Neural cell (in vitro differentiated cells): ENCODE measurements around the gene EMILIN3. TPM values are rescaled to one million over a fixed set of nuclear protein-coding genes. Genes with fewer than 3 reads are reported as not detected.

Source experiments
- H2AFZ ChIP-seq: fragments of 200-600, 300-800 bp; sonication (generic), shearing (Covaris generic); 2 replicates; pipeline ENCODE4 v1.6.0; 2014; ENCODE audit warnings: low read depth, mild to moderate bottlenecking, antibody characterized with exemption, low read length, moderate library complexity
- H3F3A ChIP-seq: fragments of 200-600 bp; shearing (Covaris generic); 2 replicates; pipeline ENCODE4 v1.6.1; 2016; ENCODE audit warnings: mild to moderate bottlenecking, moderate library complexity, mixed read lengths, antibody characterized with exemption, low read length; ENCODE audit not compliant: insufficient read depth, poor library complexity, severe bottlenecking
- H3K27ac ChIP-seq: fragments of 200-600, 300-800 bp; sonication (generic), shearing (Covaris generic); 2 replicates; pipeline ENCODE4 v1.5.1; 2014; ENCODE audit warnings: mild to moderate bottlenecking, low read length, moderate library complexity
- H3K27me3 ChIP-seq: fragments of 300-800, 200-600 bp; sonication (generic), shearing (Covaris generic); 2 replicates; pipeline ENCODE4 v1.6.0; 2014; ENCODE audit warnings: mild to moderate bottlenecking, low read depth, low read length, moderate library complexity; ENCODE audit not compliant: insufficient read depth
- H3K36me3 ChIP-seq: fragments of 300-800, 200-600 bp; sonication (generic), shearing (Covaris generic); 2 replicates; pipeline ENCODE4 v1.5.1; 2014; ENCODE audit warnings: mild to moderate bottlenecking, antibody characterized with exemption, low read length, moderate library complexity; ENCODE audit not compliant: insufficient read depth
- H3K4me2 ChIP-seq: fragments of 300-800, 200-600 bp; sonication (generic), shearing (Covaris generic); 2 replicates; pipeline ENCODE4 v1.6.0; 2014; ENCODE audit warnings: mild to moderate bottlenecking, low read length
- H3K4me3 ChIP-seq: fragments of 300-800, 200-600 bp; sonication (generic), shearing (Covaris generic); 2 replicates; pipeline ENCODE4 v1.5.1; 2014; ENCODE audit warnings: mild to moderate bottlenecking, low read length, moderate library complexity
- H3K79me2 ChIP-seq: fragments of 200-600 bp; shearing (Covaris generic); replicated peaks from 2 replicates; pipeline ENCODE4 v1.6.0; 2014; ENCODE audit warnings: mild to moderate bottlenecking, low read length, moderate library complexity; ENCODE audit not compliant: insufficient read depth
- H3K9ac ChIP-seq: fragments of 300-800, 200-600 bp; sonication (generic), shearing (Covaris generic); 2 replicates; pipeline ENCODE4 v1.6.1; 2016; ENCODE audit warnings: mild to moderate bottlenecking, low read length, mixed read lengths
- H3K9me2 ChIP-seq: fragments of 200-600 bp; shearing (Covaris generic); 2 replicates; pipeline ENCODE4 v1.6.1; 2016; ENCODE audit warnings: mild to moderate bottlenecking, low read length, mixed read lengths; ENCODE audit not compliant: insufficient read depth
- H3K9me3 ChIP-seq: fragments of 200-600, 300-800 bp; sonication (generic), shearing (Covaris generic); 2 replicates; pipeline ENCODE4 v1.6.1; 2016; ENCODE audit warnings: mild to moderate bottlenecking, mixed run types, low read length, moderate library complexity, mixed read lengths
- H4K20me1 ChIP-seq: fragments of 200-600 bp; shearing (Covaris generic); 2 replicates; pipeline ENCODE4 v1.6.1; 2016; ENCODE audit warnings: mild to moderate bottlenecking, mixed run types; ENCODE audit not compliant: insufficient read depth
- EP300 ChIP-seq: fragments of 450-650 bp; conservative IDR thresholded peaks from 2 replicates; pipeline ENCODE4 v1.6.1; 2014; ENCODE audit warnings: antibody characterized with exemption, mild to moderate bottlenecking, moderate library complexity; ENCODE audit not compliant: poor library complexity, severe bottlenecking
- EZH2 ChIP-seq: fragments of 200-600, 300-800 bp; shearing (Covaris generic), sonication (generic); IDR thresholded peaks from 2 replicates; pipeline ENCODE4 v1.6.1; 2014; ENCODE audit warnings: antibody characterized with exemption, low read length, borderline replicate concordance, mild to moderate bottlenecking; ENCODE audit not compliant: insufficient read depth, poor library complexity, severe bottlenecking
- MXI1 ChIP-seq: fragments of 450-650 bp; conservative IDR thresholded peaks from 2 replicates; pipeline ENCODE4 v1.6.1; 2014; ENCODE audit warnings: antibody characterized with exemption, mild to moderate bottlenecking; ENCODE audit not compliant: poor library complexity, severe bottlenecking
- POLR2AphosphoS5 ChIP-seq: IDR thresholded peaks from 2 replicates; pipeline ENCODE4 v1.6.1; 2012
- RAD21 ChIP-seq: fragments of 450-650 bp; conservative IDR thresholded peaks from 2 replicates; pipeline ENCODE4 v1.6.1; 2014; ENCODE audit warnings: antibody characterized with exemption, mild to moderate bottlenecking, moderate library complexity
- REST ChIP-seq: IDR thresholded peaks from 2 replicates; pipeline ENCODE4 v1.6.1; 2012; ENCODE audit warnings: borderline replicate concordance
- SMC3 ChIP-seq: fragments of 450-650 bp; conservative IDR thresholded peaks from 2 replicates; pipeline ENCODE4 v1.6.1; 2014; ENCODE audit warnings: antibody characterized with exemption, mild to moderate bottlenecking, moderate library complexity; ENCODE audit not compliant: poor library complexity
- TAF1 ChIP-seq: IDR thresholded peaks from 2 replicates; pipeline ENCODE4 v1.6.1; 2012; ENCODE audit warnings: low read depth
- polyA plus RNA-seq: library from polyadenylated mRNA; depleted of rRNA; stranded (reverse); fragments of >200 nt; gene quantifications from 2 replicates; pipeline ENCODE4 v1.2.3, GENCODE V29; 2014
- TF ChIP-seq, protein P1 (sequence below): fragments of 450-650 bp; IDR thresholded peaks from 2 replicates; pipeline ENCODE4 v1.5.1; 2014; ENCODE audit warnings: antibody characterized with exemption, mild to moderate bottlenecking, moderate library complexity; ENCODE audit not compliant: poor library complexity, severe bottlenecking

Gene EMILIN3
- polyA plus RNA-seq, 1 donor from 2014 or later: 0.30 TPM

DNA sequence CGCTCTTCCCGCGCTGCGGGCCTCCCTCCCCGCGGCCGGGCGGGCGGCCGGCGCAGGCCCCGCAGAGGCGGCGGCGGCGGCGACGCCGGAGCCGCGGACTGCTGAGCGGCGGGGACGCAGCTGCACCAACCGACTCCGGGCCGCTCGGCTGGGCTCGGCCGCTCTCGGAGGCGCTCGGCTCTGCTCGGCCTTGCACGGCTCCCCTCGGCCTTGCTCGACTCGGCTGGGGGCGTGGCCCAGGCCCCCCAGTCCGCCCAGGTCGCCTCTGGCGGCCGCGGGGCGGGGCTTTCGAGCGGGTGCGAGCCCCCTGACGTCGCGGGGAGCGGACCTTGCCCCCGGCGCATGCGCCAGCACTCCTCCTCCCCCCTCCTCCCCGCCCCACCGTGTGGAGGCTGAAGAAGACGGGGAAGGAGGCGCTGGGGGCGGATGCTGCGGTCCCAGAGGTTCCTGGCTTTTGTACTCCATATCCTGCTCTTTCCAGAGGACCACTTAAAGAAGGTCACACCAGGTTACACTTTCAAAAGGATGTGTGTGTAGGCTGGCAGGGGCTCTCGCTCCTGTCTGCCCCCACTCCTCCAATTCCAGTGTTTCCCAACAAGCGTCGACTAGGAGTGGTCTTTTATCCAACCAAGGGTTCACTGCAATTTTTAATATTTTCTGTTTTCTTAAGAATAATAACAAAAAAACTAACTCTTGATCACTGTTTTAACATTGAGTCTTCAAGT is 48.9 kb downstream of the EMILIN3 start, which contains the start of gene ZHX3:
Gene ZHX3 (minus strand): TSS at position 186 of the 725 bp plus-strand sequence. CDS start 112,815 bp downstream, outside the sequence.
- Histone ChIP-seq H3K9me2 (no peaks in the 10 kb centered on the region), H2AFZ (peak within 1 kb of the TSS; percentile 94), H3F3A (no peaks in the 10 kb centered on the region), H3K27me3 (no peaks in the 10 kb centered on the region), H3K4me2 (peak within 1 kb of the TSS; percentile 69), H4K20me1 (no peaks in the 10 kb centered on the region), H3K9me3 (no peaks in the 10 kb centered on the region), H3K4me3 (peak within 1 kb of the TSS; percentile 91), H3K36me3 (no peaks in the 10 kb centered on the region), H3K79me2 (peaks cover 15% of the 10 kb centered on the region), H3K9ac (peak within 1 kb of the TSS; percentile 79), H3K27ac (peak within 1 kb of the TSS; percentile 80)
- TF ChIP-seq TAF1 (no peak), EZH2 (no peak), RAD21 (peak; percentile 34), MXI1 (no peak), SMC3 (peak; percentile 25), POLR2AphosphoS5 (peak; percentile 84), REST (peak; percentile 70), EP300 (peak; percentile 22)
- TF ChIP-seq, protein P1, sequence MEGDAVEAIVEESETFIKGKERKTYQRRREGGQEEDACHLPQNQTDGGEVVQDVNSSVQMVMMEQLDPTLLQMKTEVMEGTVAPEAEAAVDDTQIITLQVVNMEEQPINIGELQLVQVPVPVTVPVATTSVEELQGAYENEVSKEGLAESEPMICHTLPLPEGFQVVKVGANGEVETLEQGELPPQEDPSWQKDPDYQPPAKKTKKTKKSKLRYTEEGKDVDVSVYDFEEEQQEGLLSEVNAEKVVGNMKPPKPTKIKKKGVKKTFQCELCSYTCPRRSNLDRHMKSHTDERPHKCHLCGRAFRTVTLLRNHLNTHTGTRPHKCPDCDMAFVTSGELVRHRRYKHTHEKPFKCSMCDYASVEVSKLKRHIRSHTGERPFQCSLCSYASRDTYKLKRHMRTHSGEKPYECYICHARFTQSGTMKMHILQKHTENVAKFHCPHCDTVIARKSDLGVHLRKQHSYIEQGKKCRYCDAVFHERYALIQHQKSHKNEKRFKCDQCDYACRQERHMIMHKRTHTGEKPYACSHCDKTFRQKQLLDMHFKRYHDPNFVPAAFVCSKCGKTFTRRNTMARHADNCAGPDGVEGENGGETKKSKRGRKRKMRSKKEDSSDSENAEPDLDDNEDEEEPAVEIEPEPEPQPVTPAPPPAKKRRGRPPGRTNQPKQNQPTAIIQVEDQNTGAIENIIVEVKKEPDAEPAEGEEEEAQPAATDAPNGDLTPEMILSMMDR: peak; percentile 14

DNA sequence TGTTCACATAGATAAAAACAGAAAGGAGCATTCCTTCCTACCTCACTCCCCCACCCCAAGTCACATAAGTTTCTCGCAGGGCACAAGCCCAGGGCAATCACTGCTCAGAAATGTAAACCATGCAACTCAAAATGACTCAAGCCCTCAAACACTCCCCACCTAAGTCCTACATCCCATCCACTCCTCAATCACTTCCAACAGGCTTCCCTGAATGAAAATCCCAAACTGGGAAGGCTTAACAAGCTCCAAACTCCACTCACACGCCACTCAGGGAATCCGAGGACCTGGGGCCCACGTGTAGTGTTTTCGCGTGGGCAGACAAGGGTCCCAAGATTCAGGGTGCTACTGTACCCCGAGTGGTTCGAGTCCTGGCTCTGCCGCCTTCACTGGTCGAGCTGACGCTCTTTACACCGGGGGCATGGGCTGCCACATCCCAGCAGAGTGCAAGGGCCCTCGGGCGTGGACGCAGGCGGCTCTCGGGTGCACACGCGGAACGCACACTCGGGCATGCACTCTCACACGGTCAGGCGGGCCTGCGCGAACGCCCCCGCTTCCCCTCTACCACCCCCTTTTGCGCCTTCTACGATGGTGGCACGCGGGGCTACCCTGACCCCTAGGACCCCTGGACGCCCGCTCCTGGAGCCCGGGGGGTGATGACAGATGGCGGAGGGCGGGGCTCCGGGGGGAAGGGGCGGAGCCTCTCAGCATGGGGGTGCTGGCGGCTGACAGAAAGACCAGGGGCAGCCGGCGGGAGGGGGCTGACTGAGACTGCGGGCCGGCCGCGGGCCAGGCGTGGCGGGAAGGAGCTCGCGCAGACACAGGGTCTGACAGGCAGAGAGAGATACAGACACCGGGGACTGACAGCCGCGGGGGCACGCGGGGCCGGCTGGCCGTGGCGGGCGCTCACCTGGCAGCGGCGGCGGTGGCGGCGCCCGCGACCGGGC is 49.7 kb downstream of the EMILIN3 start:
- no peaks in the 10 kb centered on the region for H3K27me3 ChIP-seq
- peak overlapping the region; percentile 91 for H3K4me3 ChIP-seq
- peak overlapping the region; percentile 79 for H3K9ac ChIP-seq
- peak overlapping the region; percentile 54 for H2AFZ ChIP-seq
- H3K9me2 ChIP-seq: no peaks in the 10 kb centered on the region
- no peaks in the 10 kb centered on the region for H4K20me1 ChIP-seq
- no peaks in the 10 kb centered on the region for H3F3A ChIP-seq
- TF ChIP-seq EZH2: no peak
- peak; percentile 94 for TF ChIP-seq MXI1
- peak overlapping the region; percentile 66 for H3K4me2 ChIP-seq
- peaks cover 15% of the 10 kb centered on the region for H3K79me2 ChIP-seq
- no peaks in the 10 kb centered on the region for H3K36me3 ChIP-seq
- H3K9me3 ChIP-seq: no peaks in the 10 kb centered on the region
- H3K27ac ChIP-seq: peak overlapping the region; percentile 58
